ENCODE data around the gene ART4.

The ART4 gene, protein sequence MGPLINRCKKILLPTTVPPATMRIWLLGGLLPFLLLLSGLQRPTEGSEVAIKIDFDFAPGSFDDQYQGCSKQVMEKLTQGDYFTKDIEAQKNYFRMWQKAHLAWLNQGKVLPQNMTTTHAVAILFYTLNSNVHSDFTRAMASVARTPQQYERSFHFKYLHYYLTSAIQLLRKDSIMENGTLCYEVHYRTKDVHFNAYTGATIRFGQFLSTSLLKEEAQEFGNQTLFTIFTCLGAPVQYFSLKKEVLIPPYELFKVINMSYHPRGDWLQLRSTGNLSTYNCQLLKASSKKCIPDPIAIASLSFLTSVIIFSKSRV

DNA sequence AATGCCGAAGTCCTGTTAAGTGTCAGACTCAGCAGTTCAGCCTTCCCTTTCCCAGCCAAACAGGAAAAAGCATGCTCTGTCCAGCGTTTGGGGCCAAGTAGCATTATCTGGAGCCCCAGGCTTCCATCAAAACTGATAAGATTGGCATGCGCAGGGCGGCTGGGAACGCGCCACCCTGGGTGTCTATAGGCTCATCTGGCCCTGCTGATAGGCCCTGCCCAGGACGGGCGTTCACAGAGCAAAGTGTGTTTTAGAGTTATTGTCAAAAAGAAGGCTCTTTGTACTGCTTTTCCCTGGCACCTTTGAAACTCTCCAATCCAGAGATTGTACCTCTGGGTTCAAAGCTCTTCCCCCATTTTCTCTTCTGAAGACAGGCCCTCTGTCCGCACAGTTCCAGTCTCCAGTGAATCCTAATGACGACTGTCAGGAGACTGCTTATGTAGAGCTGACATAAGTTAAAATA, at the start of gene ART4:
TSS of gene ART4 (minus strand) at position 102 of the 463 bp plus-strand sequence. CDS start 413 bp downstream, outside the sequence.
- H3K9me3 ChIP-seq (ENCODE audit: low read length), result no peaks in the 10 kb centered on the region
- no peaks in the 10 kb centered on the region for H3K79me2 ChIP-seq (ENCODE audit: insufficient read depth, low read length)
- H3K4me1 ChIP-seq (ENCODE audit: insufficient read depth, low read length, severe bottlenecking), result no peaks in the 10 kb centered on the region
- H3K27me3 ChIP-seq (ENCODE audit: insufficient read depth, low read length), result no peaks in the 10 kb centered on the region
- no peaks in the 10 kb centered on the region for H3F3A ChIP-seq (ENCODE audit: insufficient read depth, low read length)
- TF ChIP-seq, protein P1, sequence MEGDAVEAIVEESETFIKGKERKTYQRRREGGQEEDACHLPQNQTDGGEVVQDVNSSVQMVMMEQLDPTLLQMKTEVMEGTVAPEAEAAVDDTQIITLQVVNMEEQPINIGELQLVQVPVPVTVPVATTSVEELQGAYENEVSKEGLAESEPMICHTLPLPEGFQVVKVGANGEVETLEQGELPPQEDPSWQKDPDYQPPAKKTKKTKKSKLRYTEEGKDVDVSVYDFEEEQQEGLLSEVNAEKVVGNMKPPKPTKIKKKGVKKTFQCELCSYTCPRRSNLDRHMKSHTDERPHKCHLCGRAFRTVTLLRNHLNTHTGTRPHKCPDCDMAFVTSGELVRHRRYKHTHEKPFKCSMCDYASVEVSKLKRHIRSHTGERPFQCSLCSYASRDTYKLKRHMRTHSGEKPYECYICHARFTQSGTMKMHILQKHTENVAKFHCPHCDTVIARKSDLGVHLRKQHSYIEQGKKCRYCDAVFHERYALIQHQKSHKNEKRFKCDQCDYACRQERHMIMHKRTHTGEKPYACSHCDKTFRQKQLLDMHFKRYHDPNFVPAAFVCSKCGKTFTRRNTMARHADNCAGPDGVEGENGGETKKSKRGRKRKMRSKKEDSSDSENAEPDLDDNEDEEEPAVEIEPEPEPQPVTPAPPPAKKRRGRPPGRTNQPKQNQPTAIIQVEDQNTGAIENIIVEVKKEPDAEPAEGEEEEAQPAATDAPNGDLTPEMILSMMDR (IDR thresholded peaks at IDR 0.05; ENCODE audit: low read length), result no peak
- TF ChIP-seq EZH2 (IDR thresholded peaks at IDR 0.05; ENCODE audit: borderline replicate concordance, low read length), result no peak
- H3K36me3 ChIP-seq (ENCODE audit: insufficient read depth, low read length), result no peaks in the 10 kb centered on the region
- no peak within 1 kb of the TSS for H2AFZ ChIP-seq (ENCODE audit: low read length)
- H4K20me1 ChIP-seq (ENCODE audit: insufficient read depth, low read length), result no peaks in the 10 kb centered on the region
- H3K4me3 ChIP-seq (ENCODE audit: low read depth, low read length, poor library complexity, severe bottlenecking), result no peak within 1 kb of the TSS
- no peak within 1 kb of the TSS for H3K9ac ChIP-seq (ENCODE audit: low read length)
- H3K27ac ChIP-seq (ENCODE audit: low read depth, low read length, poor library complexity, severe bottlenecking), result no peak within 1 kb of the TSS
- H3K9me2 ChIP-seq (ENCODE audit: low read depth, low read length), result no peaks in the 10 kb centered on the region
- no peak within 1 kb of the TSS for H3K4me2 ChIP-seq (ENCODE audit: low read length)

DNA sequence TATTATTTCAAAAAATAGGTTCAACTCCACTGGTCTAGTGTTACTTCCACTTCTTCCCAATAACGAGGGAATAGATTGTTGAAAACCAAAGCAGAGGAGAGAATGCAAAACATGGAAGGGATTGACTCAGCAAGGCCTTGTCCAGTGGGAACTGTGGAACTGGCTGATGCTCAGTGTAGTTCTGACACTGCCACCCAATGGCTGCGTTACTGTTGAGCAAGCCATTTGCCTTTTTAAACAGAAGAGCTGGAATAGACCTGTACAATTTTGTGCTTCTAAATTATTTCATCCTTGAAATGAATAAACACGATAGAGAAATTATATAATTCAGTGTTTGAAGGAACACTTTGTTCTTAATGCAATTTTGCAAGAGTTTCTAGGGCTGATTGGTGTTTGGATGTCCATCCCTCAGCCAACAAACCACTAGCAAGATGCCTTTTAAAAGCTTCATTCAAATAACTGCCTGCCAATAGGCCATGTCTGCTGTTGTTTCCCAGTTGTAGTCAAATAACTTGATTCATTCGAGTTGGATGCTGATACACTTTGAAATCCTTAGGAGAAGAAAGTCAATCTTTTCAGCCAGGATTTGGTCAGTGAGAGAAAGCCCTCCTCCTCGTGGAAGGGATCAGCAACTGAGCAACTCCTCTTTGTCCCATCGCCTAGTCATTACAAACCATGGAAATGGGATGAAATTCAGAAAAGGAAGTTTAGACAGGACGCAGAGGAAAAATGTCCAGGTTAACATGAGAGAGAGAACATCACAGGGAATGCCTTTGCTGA, 49.6 kb upstream of the ART4 start:
- no peaks in the 10 kb centered on the region for H3K79me2 ChIP-seq (ENCODE audit: insufficient read depth, low read length)
- no peaks in the 10 kb centered on the region for H3K9me3 ChIP-seq (ENCODE audit: low read length)
- H3K4me2 ChIP-seq (ENCODE audit: low read length), result no peak overlapping the region
- no peaks in the 10 kb centered on the region for H3F3A ChIP-seq (ENCODE audit: insufficient read depth, low read length)
- no peaks in the 10 kb centered on the region for H3K9me2 ChIP-seq (ENCODE audit: low read depth, low read length)
- no peak overlapping the region for H2AFZ ChIP-seq (ENCODE audit: low read length)
- no peak overlapping the region for H3K27ac ChIP-seq (ENCODE audit: low read depth, low read length, poor library complexity, severe bottlenecking)
- no peaks in the 10 kb centered on the region for H4K20me1 ChIP-seq (ENCODE audit: insufficient read depth, low read length)
- no peak overlapping the region for H3K4me3 ChIP-seq (ENCODE audit: low read depth, low read length, poor library complexity, severe bottlenecking)
- TF ChIP-seq, protein P1 (IDR thresholded peaks at IDR 0.05; ENCODE audit: low read length), result peak; percentile 55; the same call in 1 of the 2 replicates
- no peak for TF ChIP-seq EZH2 (IDR thresholded peaks at IDR 0.05; ENCODE audit: borderline replicate concordance, low read length)
- H3K36me3 ChIP-seq (ENCODE audit: insufficient read depth, low read length), result no peaks in the 10 kb centered on the region
- H3K9ac ChIP-seq (ENCODE audit: low read length), result no peak overlapping the region
- H3K27me3 ChIP-seq (ENCODE audit: insufficient read depth, low read length), result peaks cover 3% of the 10 kb centered on the region; the same call in 1 of the 2 replicates
- no peaks in the 10 kb centered on the region for H3K4me1 ChIP-seq (ENCODE audit: insufficient read depth, low read length, severe bottlenecking)

DNA sequence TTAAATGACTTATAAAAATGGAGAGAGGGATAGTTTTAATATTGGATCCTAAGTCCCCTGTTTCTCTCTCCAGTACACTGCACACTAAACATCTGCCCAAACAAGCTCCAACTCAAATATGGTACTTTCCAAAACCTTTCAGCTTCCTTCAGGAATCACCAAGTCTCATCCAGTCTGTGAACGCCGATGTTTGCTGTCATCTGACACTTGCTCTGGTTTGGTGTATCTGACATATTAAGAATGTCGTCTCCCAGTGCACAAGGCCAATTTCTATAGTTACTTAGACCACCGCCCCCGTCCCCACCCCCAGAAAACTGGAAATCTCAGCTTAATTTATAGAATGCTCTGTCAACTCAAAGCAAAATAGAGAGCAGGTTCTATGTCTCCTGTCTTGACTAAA, 47.4 kb upstream of the ART4 start:
- H3K27ac ChIP-seq (ENCODE audit: low read depth, low read length, poor library complexity, severe bottlenecking), result no peak overlapping the region

More for the DNA sequence above, 47.4 kb upstream of the ART4 start:
- Histone ChIP-seq H3K4me3 (ENCODE audit: low read depth, low read length, poor library complexity, severe bottlenecking) (no peak overlapping the region), H4K20me1 (ENCODE audit: insufficient read depth, low read length) (no peaks in the 10 kb centered on the region), H3K27me3 (ENCODE audit: insufficient read depth, low read length) (peaks cover 3% of the 10 kb centered on the region; the same call in 1 of the 2 replicates), H2AFZ (ENCODE audit: low read length) (no peak overlapping the region), H3F3A (ENCODE audit: insufficient read depth, low read length) (no peaks in the 10 kb centered on the region), H3K36me3 (ENCODE audit: insufficient read depth, low read length) (no peaks in the 10 kb centered on the region), H3K9me2 (ENCODE audit: low read depth, low read length) (no peaks in the 10 kb centered on the region), H3K4me1 (ENCODE audit: insufficient read depth, low read length, severe bottlenecking) (peaks cover 4% of the 10 kb centered on the region), H3K9me3 (ENCODE audit: low read length) (no peaks in the 10 kb centered on the region), H3K79me2 (ENCODE audit: insufficient read depth, low read length) (no peaks in the 10 kb centered on the region), H3K9ac (ENCODE audit: low read length) (no peak overlapping the region), H3K4me2 (ENCODE audit: low read length) (no peak overlapping the region)
- no peak for TF ChIP-seq EZH2 (IDR thresholded peaks at IDR 0.05; ENCODE audit: borderline replicate concordance, low read length)
- TF ChIP-seq, protein P1 (IDR thresholded peaks at IDR 0.05; ENCODE audit: low read length), result no peak
